Neural cell (in vitro differentiated cells): ENCODE results near the gene IFITM10. TPM values are rescaled to one million over a fixed set of nuclear protein-coding genes. Genes with fewer than 3 reads are reported as not detected.

Experiments
- H2AFZ ChIP-seq: fragments of 200-600, 300-800 bp; sonication (generic), shearing (Covaris generic); 2 replicates; pipeline ENCODE4 v1.6.0; 2014; ENCODE audit warnings: low read depth, mild to moderate bottlenecking, antibody characterized with exemption, low read length, moderate library complexity
- H3F3A ChIP-seq: fragments of 200-600 bp; shearing (Covaris generic); 2 replicates; pipeline ENCODE4 v1.6.1; 2016; ENCODE audit warnings: mild to moderate bottlenecking, moderate library complexity, mixed read lengths, antibody characterized with exemption, low read length; ENCODE audit not compliant: insufficient read depth, poor library complexity, severe bottlenecking
- H3K27ac ChIP-seq: fragments of 200-600, 300-800 bp; sonication (generic), shearing (Covaris generic); 2 replicates; pipeline ENCODE4 v1.5.1; 2014; ENCODE audit warnings: mild to moderate bottlenecking, low read length, moderate library complexity
- H3K27me3 ChIP-seq: fragments of 300-800, 200-600 bp; sonication (generic), shearing (Covaris generic); 2 replicates; pipeline ENCODE4 v1.6.0; 2014; ENCODE audit warnings: mild to moderate bottlenecking, low read depth, low read length, moderate library complexity; ENCODE audit not compliant: insufficient read depth
- H3K36me3 ChIP-seq: fragments of 300-800, 200-600 bp; sonication (generic), shearing (Covaris generic); 2 replicates; pipeline ENCODE4 v1.5.1; 2014; ENCODE audit warnings: mild to moderate bottlenecking, antibody characterized with exemption, low read length, moderate library complexity; ENCODE audit not compliant: insufficient read depth
- H3K4me2 ChIP-seq: fragments of 300-800, 200-600 bp; sonication (generic), shearing (Covaris generic); 2 replicates; pipeline ENCODE4 v1.6.0; 2014; ENCODE audit warnings: mild to moderate bottlenecking, low read length
- H3K4me3 ChIP-seq: fragments of 300-800, 200-600 bp; sonication (generic), shearing (Covaris generic); 2 replicates; pipeline ENCODE4 v1.5.1; 2014; ENCODE audit warnings: mild to moderate bottlenecking, low read length, moderate library complexity
- H3K79me2 ChIP-seq: fragments of 200-600 bp; shearing (Covaris generic); replicated peaks from 2 replicates; pipeline ENCODE4 v1.6.0; 2014; ENCODE audit warnings: mild to moderate bottlenecking, low read length, moderate library complexity; ENCODE audit not compliant: insufficient read depth
- H3K9ac ChIP-seq: fragments of 300-800, 200-600 bp; sonication (generic), shearing (Covaris generic); 2 replicates; pipeline ENCODE4 v1.6.1; 2016; ENCODE audit warnings: mild to moderate bottlenecking, low read length, mixed read lengths
- H3K9me2 ChIP-seq: fragments of 200-600 bp; shearing (Covaris generic); 2 replicates; pipeline ENCODE4 v1.6.1; 2016; ENCODE audit warnings: mild to moderate bottlenecking, low read length, mixed read lengths; ENCODE audit not compliant: insufficient read depth
- H3K9me3 ChIP-seq: fragments of 200-600, 300-800 bp; sonication (generic), shearing (Covaris generic); 2 replicates; pipeline ENCODE4 v1.6.1; 2016; ENCODE audit warnings: mild to moderate bottlenecking, mixed run types, low read length, moderate library complexity, mixed read lengths
- H4K20me1 ChIP-seq: fragments of 200-600 bp; shearing (Covaris generic); 2 replicates; pipeline ENCODE4 v1.6.1; 2016; ENCODE audit warnings: mild to moderate bottlenecking, mixed run types; ENCODE audit not compliant: insufficient read depth
- EP300 ChIP-seq: fragments of 450-650 bp; conservative IDR thresholded peaks from 2 replicates; pipeline ENCODE4 v1.6.1; 2014; ENCODE audit warnings: antibody characterized with exemption, mild to moderate bottlenecking, moderate library complexity; ENCODE audit not compliant: poor library complexity, severe bottlenecking
- EZH2 ChIP-seq: fragments of 200-600, 300-800 bp; shearing (Covaris generic), sonication (generic); IDR thresholded peaks from 2 replicates; pipeline ENCODE4 v1.6.1; 2014; ENCODE audit warnings: antibody characterized with exemption, low read length, borderline replicate concordance, mild to moderate bottlenecking; ENCODE audit not compliant: insufficient read depth, poor library complexity, severe bottlenecking
- MXI1 ChIP-seq: fragments of 450-650 bp; conservative IDR thresholded peaks from 2 replicates; pipeline ENCODE4 v1.6.1; 2014; ENCODE audit warnings: antibody characterized with exemption, mild to moderate bottlenecking; ENCODE audit not compliant: poor library complexity, severe bottlenecking
- POLR2AphosphoS5 ChIP-seq: IDR thresholded peaks from 2 replicates; pipeline ENCODE4 v1.6.1; 2012
- RAD21 ChIP-seq: fragments of 450-650 bp; conservative IDR thresholded peaks from 2 replicates; pipeline ENCODE4 v1.6.1; 2014; ENCODE audit warnings: antibody characterized with exemption, mild to moderate bottlenecking, moderate library complexity
- SMC3 ChIP-seq: fragments of 450-650 bp; conservative IDR thresholded peaks from 2 replicates; pipeline ENCODE4 v1.6.1; 2014; ENCODE audit warnings: antibody characterized with exemption, mild to moderate bottlenecking, moderate library complexity; ENCODE audit not compliant: poor library complexity
- TAF1 ChIP-seq: IDR thresholded peaks from 2 replicates; pipeline ENCODE4 v1.6.1; 2012; ENCODE audit warnings: low read depth
- polyA plus RNA-seq: library from polyadenylated mRNA; depleted of rRNA; stranded (reverse); fragments of >200 nt; gene quantifications from 2 replicates; pipeline ENCODE4 v1.2.3, GENCODE V29; 2014
- TF ChIP-seq, protein P1 (sequence below): fragments of 450-650 bp; IDR thresholded peaks from 2 replicates; pipeline ENCODE4 v1.5.1; 2014; ENCODE audit warnings: antibody characterized with exemption, mild to moderate bottlenecking, moderate library complexity; ENCODE audit not compliant: poor library complexity, severe bottlenecking
- TF ChIP-seq, protein P2 (sequence below): IDR thresholded peaks from 2 replicates; pipeline ENCODE4 v1.6.1; 2012; ENCODE audit warnings: borderline replicate concordance

IFITM10 gene
- polyA plus RNA-seq, 1 donor from 2014 or later, result 1.1 TPM

DNA sequence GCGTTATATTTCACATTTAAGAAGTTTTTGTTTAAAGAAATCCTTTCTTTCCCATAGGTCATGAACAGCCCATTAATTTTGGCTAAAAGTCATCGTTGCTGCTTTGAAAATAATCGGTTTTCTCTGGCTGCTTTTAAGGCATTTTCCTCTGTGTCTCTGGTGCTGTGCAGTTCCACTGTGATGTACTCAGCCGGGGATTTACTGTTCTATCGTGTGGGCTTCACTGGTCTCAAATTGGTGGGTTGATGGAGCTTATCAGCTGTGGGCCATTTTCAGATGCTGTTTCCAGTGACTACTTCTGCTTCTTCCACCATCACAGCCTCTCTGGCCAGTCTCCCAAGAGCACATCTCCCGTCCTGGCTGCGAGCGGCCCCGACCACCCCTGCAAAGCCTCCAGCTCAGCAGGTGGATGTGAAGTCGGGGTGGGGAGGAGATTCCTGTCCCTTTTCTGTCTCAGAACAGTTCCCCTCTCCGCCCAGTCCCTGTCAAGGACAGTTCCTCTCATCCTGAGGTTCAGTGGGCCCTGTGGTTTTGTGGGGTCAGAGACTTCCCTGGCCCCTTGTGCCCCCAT is 20.3 kb downstream of the IFITM10 start:
- H3K79me2 ChIP-seq, result no peaks in the 10 kb centered on the region
- no peak for TF ChIP-seq MXI1
- TF ChIP-seq, protein P1, sequence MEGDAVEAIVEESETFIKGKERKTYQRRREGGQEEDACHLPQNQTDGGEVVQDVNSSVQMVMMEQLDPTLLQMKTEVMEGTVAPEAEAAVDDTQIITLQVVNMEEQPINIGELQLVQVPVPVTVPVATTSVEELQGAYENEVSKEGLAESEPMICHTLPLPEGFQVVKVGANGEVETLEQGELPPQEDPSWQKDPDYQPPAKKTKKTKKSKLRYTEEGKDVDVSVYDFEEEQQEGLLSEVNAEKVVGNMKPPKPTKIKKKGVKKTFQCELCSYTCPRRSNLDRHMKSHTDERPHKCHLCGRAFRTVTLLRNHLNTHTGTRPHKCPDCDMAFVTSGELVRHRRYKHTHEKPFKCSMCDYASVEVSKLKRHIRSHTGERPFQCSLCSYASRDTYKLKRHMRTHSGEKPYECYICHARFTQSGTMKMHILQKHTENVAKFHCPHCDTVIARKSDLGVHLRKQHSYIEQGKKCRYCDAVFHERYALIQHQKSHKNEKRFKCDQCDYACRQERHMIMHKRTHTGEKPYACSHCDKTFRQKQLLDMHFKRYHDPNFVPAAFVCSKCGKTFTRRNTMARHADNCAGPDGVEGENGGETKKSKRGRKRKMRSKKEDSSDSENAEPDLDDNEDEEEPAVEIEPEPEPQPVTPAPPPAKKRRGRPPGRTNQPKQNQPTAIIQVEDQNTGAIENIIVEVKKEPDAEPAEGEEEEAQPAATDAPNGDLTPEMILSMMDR, result no peak
- no peak for TF ChIP-seq EZH2
- TF ChIP-seq EP300, result no peak
- no peak for TF ChIP-seq POLR2AphosphoS5
- TF ChIP-seq, protein P2, sequence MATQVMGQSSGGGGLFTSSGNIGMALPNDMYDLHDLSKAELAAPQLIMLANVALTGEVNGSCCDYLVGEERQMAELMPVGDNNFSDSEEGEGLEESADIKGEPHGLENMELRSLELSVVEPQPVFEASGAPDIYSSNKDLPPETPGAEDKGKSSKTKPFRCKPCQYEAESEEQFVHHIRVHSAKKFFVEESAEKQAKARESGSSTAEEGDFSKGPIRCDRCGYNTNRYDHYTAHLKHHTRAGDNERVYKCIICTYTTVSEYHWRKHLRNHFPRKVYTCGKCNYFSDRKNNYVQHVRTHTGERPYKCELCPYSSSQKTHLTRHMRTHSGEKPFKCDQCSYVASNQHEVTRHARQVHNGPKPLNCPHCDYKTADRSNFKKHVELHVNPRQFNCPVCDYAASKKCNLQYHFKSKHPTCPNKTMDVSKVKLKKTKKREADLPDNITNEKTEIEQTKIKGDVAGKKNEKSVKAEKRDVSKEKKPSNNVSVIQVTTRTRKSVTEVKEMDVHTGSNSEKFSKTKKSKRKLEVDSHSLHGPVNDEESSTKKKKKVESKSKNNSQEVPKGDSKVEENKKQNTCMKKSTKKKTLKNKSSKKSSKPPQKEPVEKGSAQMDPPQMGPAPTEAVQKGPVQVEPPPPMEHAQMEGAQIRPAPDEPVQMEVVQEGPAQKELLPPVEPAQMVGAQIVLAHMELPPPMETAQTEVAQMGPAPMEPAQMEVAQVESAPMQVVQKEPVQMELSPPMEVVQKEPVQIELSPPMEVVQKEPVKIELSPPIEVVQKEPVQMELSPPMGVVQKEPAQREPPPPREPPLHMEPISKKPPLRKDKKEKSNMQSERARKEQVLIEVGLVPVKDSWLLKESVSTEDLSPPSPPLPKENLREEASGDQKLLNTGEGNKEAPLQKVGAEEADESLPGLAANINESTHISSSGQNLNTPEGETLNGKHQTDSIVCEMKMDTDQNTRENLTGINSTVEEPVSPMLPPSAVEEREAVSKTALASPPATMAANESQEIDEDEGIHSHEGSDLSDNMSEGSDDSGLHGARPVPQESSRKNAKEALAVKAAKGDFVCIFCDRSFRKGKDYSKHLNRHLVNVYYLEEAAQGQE, result no peak
- no peak for TF ChIP-seq RAD21
- TF ChIP-seq SMC3, result no peak
- no peak for TF ChIP-seq TAF1

DNA sequence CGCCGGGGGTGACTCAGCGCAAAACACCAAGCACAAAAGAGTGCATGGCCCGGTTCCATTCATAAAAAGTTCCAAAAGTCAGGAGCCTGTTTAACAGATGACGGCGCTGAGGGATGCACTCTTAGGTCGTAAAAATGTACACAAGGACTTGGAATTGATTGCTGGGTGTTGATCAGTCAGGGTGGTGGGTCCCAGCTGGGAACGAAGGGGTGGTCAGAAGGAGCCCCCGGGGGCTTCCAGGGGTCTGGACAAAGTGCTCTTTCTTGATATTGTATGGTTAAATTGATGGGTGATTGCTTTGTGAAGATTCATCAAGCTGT is 20.7 kb downstream of the IFITM10 start:
- Histone ChIP-seq H3K27ac (no peak overlapping the region), H4K20me1 (no peaks in the 10 kb centered on the region), H3K27me3 (no peaks in the 10 kb centered on the region), H3K79me2 (no peaks in the 10 kb centered on the region), H3K36me3 (no peaks in the 10 kb centered on the region), H3K9me2 (no peaks in the 10 kb centered on the region), H3K4me3 (no peak overlapping the region), H3F3A (no peaks in the 10 kb centered on the region), H3K4me2 (no peak overlapping the region), H2AFZ (no peak overlapping the region), H3K9ac (no peak overlapping the region), H3K9me3 (no peaks in the 10 kb centered on the region)
- TF ChIP-seq, protein P2, result no peak
- TF ChIP-seq EZH2, result no peak
- TF ChIP-seq TAF1, result no peak
- TF ChIP-seq MXI1, result no peak
- no peak for TF ChIP-seq SMC3
- TF ChIP-seq RAD21, result no peak
- TF ChIP-seq EP300, result no peak
- TF ChIP-seq POLR2AphosphoS5, result no peak
- TF ChIP-seq, protein P1, result no peak

More for the DNA sequence above, 20.3 kb downstream of the IFITM10 start:
- Histone ChIP-seq H3K27ac (no peak overlapping the region), H3K9me2 (no peaks in the 10 kb centered on the region), H3K36me3 (no peaks in the 10 kb centered on the region), H3K4me2 (no peak overlapping the region), H3K9ac (no peak overlapping the region), H2AFZ (no peak overlapping the region), H3K9me3 (no peaks in the 10 kb centered on the region), H4K20me1 (no peaks in the 10 kb centered on the region), H3K27me3 (no peaks in the 10 kb centered on the region), H3F3A (no peaks in the 10 kb centered on the region), H3K4me3 (no peak overlapping the region)
